Germinal center (tissue), 1 donor: ENCODE measurements around the gene USP13.
"Not testable (repeated sequence)": the region's sequence is repeated elsewhere in the genome, so short reads cannot be mapped to it uniquely, and the experiment has no call there.

Source experiments
- DNase-seq: peaks from one replicate; pipeline ENCODE4 v3.0.0; 2012; ENCODE audit warnings: mixed read lengths, low spot score

The USP13 gene

DNA sequence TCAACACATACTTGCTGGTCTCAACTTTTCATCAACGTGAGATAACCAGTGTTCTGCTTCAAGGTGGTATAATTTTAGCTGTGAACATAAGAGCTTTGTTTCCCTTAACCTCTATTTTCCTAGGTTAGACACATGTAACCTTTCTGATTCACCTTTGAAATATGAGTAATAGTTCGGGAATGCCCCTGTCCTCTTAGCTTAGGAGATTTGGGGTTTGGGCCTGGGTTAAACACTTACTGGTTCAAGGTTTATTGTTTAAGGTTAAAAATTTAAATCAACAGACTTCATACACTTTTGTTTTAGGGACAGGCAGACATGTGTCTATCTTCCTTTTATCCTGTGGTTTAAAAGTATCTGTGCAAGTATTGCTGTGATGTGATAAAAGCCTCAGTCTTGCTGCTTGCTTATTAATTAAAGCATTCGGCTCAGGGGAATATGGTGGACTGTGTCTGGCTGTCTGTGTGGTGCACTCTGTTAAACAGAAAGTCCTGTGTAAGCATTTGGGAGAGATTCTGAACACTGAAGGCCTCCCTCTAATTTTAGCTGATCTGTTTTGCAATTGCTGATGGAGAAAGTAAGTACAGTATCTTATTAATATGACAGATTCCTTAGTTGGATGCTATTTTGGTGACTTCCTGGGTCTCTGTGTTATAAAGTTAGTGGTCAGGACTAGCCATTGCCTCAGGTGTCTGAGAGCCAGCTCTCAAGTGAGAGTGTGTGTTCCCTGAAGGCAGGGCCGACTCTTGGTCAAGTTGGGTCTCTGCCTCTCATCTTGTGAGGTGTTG is 81.8 kb downstream of the USP13 start:
- no peak for DNase-seq

DNA sequence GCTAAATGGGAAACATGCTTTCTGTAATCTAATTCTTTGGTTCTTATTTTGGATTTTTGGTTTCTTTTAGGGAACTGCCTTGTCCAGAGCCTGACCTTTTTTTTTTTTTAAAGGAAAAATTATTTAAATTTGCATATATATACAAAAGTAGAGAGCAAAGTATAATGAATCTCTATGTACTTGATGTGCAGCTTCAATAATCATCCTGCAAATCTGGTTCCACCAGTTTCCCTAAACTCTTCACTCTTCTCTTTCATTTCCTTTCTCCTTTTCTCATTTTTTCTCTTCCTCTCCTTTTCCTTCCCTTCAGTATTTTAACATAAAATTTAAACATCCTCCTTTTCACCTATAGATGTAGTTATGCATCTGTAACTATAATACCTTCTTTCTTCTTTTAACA is 82.5 kb downstream of the USP13 start:
- DNase-seq = no peak

DNA sequence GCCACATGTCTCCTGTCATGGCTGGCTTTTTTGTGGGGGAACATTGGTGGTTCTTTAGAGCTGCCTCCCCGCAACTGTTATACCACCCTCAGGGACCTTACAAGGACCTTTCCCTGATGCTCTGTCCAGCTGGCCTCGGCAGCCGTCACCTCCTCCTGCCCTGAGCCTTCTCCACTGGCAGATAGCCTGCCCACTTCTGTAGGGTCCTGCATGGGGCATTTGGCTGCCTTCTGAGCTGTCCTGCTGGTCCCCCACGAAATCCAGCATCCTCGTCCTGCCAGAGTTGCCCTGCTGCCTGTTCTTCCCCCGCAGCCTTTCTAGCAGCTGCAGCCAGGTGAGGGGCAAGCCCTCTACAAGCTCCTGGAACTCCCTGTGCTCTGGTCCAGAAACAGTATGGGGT is 86.2 kb downstream of the USP13 start:
- no peak for DNase-seq

DNA sequence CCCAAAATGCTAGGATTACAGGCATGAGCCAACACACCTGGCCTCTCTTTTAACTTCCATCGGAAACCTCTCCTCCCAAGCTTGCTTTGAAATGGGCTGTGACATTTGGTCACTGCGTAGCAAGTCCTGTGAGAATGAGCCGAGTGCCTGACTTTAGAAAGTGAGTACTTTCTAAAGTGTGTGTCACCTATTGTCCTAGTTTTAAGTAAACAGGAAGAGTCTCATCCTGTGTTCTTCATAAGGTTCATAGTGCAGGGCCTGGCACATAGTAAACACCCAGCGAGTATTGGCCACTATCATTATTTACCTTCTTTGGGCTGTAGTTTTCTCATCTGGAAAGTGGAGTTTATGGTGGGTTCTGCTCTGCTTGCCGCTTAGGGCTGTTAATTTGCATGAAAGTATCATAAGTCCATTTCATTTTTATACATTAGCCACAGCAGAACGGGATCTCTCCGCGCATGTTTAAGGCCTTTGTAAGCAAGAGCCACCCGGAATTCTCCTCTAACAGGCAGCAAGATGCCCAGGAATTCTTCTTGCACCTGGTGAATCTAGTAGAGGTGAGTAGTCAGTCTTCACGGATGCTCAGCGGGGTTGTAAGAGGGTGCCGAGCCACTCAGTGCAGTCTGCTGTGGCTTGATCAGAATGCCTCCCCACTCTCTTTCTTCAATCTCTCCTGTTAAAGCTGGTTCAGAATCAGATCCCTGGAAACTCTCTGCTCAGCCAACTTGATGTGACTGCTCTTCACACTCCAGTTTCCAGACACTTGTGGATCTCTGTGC is 87.2 kb downstream of the USP13 start:
- no peak for DNase-seq

DNA sequence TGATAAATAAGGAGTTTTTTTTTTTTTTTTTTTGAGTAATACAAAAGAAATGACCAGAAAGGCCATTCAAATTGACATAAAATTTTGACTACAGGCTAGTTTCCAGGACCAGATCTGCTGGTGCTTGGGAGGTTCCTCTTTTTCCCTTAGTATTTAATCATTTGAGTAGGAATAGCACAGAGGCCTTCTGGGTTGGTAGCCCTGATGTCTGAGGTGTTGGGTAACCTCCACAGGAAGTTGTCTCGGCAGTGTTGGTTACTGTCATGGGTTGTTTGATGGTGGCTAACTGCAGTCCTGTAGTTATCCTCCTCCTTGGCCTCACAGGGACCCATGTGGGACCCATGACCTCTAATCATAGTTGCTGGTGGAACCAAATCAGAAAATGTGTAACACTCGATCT is 91.1 kb downstream of the USP13 start:
- DNase-seq = no peak

DNA sequence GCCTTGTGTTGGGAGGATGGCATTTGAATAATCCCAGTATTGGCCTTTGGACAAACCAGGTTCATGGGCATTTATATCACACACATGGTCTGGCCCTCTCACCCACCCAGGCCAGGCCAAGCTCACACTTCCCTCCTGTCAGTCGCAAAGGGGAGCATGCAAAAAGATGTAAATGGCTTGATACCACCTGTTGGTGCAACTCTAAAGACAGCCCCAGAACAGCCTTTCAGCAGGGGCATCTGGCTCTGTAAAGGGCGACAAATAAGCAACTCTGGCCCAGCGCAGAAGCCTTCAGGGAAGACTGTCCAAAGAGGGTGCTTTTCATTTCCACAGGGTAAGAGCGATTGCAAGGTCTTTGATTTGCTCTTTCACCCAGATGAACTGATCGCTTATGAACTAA is 91.8 kb downstream of the USP13 start:
- no peak for DNase-seq

DNA sequence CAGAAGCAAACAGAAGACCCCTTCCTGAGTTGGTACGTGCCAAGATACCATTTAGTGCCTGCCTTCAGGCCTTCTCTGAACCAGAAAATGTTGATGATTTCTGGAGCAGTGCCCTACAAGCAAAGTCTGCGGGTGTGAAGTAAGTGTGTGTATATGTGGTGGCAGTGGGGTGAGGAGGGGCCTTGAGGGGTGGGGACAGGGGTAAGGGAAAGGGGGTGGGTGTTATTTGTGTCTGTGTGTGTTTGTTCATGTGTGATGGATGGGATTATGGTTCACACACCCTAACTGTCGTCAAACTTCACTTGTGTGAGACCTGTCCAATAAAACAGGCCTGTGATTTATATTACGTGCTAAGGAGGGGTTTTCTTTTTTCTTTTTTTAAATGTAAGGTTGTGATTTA is 92.2 kb downstream of the USP13 start:
- no peak for DNase-seq

DNA sequence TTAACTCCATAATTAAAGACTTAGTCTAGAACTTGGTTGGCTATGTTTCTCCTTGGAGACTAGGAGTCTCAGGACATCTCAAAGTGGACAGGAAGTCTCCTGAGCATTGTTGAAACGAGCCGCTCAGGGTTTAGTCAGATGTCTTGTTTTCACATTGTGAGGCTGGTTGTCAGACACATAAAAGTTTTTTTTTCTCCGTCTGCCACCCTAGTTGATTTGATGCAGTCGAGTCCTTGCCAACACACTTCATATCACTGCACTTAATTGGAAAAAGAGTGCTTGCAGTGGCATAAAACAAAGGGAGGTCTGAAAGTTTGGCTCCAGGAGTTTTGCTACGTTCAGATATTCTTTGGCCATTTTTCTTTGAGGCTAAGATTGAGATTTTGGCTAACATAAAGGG is 92.9 kb downstream of the USP13 start:
- no peak for DNase-seq

DNA sequence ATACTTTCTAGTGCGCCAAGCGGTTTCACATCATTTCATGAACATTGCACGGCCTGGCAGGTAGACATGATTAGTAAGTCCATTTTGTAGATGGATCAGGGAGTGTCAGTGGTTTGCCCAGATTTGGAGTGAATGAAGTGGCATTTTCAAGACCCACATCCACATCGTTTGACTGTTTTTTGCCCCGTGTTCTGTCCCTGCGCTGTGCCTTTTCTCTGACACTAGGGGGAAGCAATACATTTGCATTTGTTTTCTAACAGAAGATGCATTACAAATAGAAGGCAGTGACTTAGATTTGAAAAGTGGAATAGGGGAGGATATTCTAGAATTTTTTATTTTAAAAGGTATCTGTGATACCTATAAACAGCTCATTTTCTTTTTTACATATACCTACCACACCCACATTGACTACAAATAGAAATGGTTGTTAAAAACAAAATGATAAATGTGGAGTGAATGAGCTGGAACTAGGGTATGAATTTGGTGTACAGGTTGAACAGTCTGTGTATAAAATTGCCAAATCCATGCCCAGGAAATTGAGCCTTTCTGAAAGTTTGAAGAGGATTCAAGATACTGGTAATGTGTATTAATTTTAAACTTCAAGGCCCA is 98.0 kb downstream of the USP13 start:
- DNase-seq = no peak

DNA sequence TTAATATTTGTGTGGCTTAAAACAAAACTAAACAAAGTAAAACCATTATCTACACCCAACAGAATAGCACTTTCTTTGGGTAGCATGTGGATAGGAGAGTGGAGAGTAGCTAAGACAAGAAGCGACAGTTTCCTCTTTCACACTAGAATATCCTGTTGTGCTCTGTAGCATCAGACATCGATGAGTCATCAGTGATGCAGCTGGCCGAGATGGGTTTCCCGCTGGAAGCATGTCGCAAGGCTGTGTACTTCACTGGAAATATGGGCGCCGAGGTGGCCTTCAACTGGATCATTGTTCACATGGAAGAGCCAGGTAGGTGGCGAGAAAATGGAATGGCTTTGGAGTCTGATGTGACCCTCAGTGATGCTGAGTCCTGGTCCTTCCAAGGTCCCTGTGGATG is 108.1 kb downstream of the USP13 start:
- no peak for DNase-seq

DNA sequence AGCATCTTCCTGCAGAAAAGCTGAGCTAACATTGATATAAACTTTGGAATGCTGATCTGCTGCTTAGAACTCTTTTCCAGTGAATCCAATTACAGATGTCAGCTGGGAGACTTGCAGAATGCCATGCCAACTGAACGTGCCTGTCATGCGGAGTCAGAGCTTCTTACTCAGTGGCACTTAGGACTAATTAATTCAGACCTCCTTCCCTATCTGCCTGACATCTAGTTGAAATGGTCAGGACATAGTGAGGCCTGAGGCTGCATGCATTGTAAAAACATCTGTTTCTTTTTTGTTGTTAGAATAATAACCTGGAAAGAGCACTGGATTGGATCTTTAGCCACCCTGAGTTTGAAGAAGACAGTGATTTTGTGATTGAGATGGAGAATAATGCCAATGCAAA is 112.6 kb downstream of the USP13 start:
- no peak for DNase-seq

DNA sequence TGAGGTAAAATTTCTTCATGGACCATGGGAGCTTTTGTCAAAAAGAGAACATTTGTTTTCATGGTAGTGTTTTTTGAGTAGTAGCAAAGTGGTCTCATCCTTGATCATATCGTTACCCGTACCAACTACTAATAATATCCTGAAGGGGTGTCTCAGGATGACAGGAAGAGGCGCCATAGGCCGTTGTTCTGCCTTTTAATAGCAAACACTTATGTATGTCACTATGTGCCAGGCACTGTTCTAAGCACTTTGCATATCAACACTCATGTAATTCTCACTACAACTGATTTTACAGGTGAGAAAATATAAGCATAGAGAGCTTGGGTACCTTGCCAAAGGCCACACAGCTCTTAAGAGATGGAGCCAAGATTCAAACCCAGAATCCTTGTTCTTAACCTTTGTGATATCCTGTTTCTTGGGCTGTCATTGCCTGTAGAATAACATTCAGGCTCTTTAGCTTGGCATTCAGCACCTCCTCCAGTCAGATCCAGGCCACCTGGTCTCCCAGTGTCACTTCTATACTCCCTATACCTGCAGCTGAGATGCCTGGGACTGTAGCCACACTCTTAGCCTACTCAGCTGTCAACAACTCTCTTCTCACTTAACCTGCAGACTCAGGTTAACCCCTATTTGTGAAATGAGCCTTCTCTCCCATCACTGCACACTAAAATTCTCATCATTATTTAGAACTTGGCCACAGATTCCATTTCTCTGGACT is 113.7 kb downstream of the USP13 start:
- DNase-seq = no peak

DNA sequence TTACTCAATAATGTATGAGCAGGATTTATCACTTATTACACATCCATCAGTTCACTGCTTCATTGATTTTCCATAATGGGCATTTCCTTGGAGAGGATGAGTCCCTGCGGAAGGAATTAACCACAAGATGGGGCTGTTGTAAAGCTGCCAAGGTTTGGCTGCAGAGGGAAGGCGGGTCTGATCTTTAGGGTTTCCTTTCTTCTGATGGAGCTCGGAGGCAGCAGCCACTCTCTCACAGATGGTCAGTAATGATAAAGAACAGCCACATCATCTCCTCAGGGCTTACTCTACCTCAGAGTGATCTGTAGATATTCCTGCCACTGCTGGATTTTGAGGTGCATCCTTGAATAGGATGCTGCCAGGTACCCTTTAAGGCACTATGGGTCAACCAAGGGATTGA is 115.2 kb downstream of the USP13 start:
- no peak for DNase-seq

DNA sequence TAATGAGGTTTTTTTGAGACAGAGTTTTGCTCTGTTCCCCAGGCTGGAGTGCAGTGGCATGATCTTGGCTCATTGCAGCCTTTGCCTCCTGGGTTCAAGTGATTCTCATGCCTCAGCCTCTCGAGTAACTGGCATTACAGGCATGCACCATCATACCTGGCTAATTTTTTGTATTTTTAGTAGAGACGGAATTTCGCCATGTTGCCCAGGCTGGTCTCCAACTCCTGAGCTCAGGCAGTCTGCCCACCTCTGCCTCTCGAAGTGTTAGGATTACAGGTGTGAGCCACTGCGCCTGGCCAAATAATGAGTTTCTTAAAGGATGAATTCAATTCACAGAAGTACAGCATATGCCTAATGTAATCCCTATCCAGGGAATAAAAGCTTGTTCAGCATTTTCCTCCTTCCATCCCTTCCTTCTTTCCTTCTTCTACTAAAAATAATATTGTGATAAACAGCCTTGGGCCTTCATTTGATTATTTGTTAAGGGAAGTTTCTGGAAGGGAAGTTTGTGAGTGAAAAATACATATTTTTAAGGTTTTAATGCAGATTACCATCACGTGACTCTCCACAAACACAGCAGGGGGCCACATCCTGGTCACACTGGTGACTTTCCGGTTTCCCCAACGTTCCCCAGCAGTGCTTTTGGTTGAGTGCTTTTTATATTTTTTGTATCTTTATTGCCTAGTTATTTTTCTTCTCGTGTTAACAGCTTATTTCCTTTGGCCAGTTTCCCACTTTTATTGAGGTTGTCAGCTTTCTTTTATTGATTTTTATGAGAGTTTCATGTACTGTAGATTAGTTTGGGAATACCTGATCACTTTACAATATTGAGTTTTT is 116.8 kb downstream of the USP13 start:
- no peak for DNase-seq

DNA sequence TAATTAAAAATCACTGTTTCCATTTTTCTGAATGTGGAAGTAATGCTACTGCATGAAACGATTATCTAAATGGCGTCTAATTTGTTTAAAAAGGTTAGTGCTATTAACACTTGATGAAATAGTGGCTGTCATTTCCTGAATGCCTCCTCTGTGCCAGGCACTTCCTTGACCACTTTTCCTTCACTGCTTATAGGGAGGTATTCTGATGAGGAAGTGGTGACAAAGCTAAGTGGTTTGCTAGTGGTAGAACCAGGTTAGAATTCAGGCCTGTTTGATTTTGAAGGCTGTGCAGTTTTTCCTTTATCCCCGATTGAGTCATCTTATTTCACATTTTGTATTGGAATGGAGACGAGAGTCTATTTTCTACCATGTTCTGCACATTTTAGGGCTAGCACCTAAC is 119.0 kb downstream of the USP13 start:
- no peak for DNase-seq

DNA sequence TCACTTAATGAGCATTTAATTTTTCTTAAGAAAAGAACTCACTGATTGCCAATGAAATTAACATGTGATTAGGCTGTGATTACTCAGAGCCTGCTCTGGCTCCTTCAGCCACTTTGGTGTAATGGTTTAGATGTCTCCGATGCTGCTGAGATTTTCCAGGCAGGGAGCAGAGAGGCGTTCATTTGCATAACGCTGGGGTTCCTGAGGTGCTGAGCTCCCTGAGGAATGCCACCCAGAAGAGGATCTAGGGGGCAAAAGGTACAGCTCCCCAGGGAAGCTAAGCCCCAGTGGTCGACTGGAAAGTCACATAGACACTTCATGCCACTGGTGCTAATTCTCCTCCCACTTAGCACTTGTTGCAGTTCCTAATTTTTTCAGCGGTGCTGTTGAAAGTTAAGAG is 119.5 kb downstream of the USP13 start:
- DNase-seq = no peak

DNA sequence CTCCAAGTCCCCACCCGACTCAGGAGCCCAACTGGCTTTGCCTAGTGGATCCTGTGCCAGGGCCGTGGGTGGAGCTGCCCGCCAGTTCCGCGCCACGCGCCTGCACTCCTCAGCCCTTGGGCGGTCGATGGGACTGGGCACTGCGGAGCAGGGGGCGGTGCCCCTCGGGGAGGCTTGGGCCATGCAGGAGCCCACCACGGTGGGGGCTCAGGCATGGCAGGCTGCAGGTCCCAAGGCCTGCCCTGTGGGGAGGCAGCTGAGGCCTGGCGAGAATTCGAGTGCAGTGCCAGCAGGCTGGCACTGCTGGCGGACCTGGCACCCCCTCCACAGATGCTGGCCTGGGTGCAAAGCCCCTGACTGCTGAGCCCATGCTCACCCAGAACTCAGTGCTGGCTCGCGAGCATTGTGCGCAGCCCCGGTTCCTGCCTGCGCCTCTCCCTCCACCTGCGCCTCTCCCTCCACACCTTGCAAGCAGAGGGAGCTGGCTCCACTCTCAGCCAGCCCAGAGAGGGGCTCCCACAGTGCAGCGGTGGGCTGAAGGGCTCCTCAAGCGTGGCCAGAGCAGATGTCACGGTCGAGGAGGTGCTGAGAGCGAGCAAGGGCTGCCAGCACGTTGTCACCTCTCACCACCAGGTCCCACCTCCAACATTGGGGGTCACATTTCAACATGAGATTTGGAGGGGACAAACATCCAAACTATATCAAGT is 122.7 kb downstream of the USP13 start:
- no peak for DNase-seq

DNA sequence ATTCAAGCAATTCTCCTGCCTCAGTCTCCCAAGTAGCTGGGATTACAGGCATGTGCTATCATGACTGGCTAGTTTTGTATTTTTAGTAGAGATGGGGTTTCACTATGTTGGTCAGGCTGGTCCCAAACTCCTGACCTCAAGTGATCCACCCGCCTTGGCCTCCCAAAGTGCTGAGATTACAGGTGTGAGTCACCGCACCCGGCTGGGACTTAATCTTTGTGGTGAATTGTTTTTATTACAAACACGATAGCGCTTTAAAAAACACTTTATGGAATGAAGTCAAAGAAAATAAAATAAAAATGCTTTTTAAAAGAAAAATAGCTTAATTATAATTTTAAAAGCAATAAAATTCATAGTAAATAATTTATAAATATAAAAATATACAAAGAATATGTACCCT is 130.0 kb downstream of the USP13 start:
- DNase-seq = not testable (repeated sequence)

DNA sequence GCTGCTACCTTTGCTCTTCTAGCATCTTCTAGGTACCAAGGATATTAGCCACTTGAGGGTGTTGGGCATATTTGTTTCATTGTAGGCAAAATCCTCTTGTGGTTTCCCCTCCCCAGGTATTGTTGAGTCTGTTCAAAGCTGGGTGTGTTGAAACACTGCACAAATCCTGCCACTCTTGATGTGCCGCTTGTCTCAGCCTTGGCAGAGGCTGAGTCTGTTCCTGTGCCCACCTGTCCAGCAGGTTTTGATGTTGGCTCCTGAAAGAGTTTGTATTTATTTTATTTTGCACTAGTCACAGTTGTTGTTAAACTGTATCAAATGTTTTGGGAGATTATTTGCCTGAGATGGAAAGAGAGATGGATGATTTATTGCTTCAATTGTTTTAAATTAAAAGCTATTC is 136.2 kb downstream of the USP13 start:
- no peak for DNase-seq

DNA sequence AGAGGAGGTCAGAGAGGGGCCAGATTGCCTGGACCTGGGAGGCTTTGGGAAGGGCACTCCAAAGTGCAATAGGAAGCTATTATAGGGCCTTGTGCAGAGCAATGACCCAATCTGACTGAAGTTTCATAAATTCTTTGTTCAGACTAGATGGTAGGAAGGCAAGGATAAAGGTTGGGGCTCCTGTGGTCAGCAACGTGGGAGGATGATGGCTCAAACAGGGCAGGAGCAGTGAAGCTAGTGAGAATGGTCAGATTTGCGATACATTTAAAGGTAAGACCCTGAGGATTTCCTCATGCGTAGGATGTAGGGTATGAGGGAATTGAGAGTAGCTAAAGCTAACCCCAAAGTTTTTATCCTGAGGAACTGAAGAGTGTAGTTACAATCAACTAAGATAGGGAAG is 139.0 kb downstream of the USP13 start:
- no peak for DNase-seq

DNA sequence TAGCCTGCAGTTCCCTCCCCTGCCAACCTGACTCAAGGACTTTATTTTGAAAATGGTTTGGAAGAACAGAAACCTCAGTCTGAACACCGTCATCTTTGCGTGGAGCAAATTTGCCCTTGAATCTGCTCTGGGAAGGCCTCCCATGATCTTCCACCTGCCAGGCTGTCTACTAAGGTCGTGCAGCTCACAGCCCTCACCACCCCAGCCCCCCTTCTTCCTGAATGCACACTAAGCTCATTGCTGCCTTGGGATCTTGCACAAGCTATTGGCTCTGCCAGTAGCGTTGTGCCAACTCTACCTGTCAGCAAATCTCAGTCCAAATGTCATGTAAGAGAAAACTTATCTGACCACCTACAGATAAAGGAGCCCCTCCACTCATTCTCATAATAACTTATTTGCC is 141.5 kb downstream of the USP13 start:
- no peak for DNase-seq
